BJ (cell line): Measurements from ENCODE around the gene ASB7. TPM values are rescaled to one million over a fixed set of nuclear protein-coding genes. Genes with fewer than 3 reads are reported as not detected.

Experiments used
- CTCF ChIA-PET: fragments of 350-600 bp; formaldehyde crosslinking; extraction: SDS; loops from one replicate; lab custom pipeline; 2021; ENCODE audit warnings: antibody characterized with exemption, inconsistent platforms; lab: Yijun Ruan, JAX
- POLR2A ChIA-PET: fragments of 300-600 bp; sonication (Branson Sonifier 250); formaldehyde crosslinking; extraction: SDS; loops from one replicate; lab custom pipeline; 2021; ENCODE audit warnings: antibody characterized with exemption; lab: Charles Lee
- DNase-seq: peaks from one replicate; pipeline ENCODE4 v3.0.0-alpha.2; 2011; ENCODE audit warnings: low read depth
- H3K27me3 ChIP-seq: 2 replicates; pipeline ENCODE4 v1.6.0; 2011; ENCODE audit warnings: low read length; ENCODE audit not compliant: control insufficient read depth, insufficient read depth
- H3K36me3 ChIP-seq: 2 replicates; pipeline ENCODE4 v1.5.1; 2011; ENCODE audit warnings: low read length; ENCODE audit not compliant: control insufficient read depth, insufficient read depth
- H3K4me3 ChIP-seq: 2 replicates; pipeline ENCODE4 v1.5.1; 2011; ENCODE audit warnings: low read depth, mild to moderate bottlenecking, control low read depth, low read length
- polyA plus RNA-seq: library from polyadenylated mRNA; depleted of rRNA; stranded (reverse); fragments of >200 nt; gene quantifications from 2 replicates; pipeline ENCODE4 v1.2.3, GENCODE V29; 2011
- TF ChIP-seq, protein P1 (sequence below): IDR thresholded peaks from 2 replicates; pipeline ENCODE4 v1.5.1; 2011; ENCODE audit warnings: low read depth, mild to moderate bottlenecking, control low read depth, inconsistent platforms, low read length, moderate library complexity; ENCODE audit not compliant: insufficient read depth

The ASB7 gene
- polyA plus RNA-seq, 1 experiment: 11.2 TPM

DNA sequence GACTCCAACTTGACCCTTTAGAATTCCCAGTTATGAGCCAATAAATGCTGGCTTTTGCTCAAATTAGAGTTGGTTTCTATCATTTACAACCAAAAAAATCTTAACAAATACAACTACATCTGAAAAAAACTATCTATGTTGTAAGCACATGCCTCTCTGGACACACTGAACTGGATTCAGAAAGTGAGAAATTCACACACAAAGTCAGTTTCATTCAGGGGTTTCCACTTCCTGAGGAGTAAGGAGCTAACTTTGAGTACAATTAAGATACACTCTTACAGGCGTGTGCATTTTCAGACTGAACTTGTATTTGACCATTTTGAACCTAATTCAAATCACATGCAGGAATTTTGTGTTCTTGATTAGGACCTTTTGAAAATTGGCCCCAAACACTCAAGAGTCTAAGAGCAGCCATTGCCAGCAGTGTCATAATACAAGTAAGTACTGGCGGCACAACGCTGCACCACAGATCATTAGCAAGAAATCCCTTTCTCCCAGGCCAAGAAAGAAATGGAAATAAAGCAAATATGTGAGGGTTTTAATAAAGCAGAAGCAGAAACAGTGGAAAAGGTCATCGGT lies 31.6 kb upstream of the ASB7 start:
- no peak overlapping the region for H3K4me3 ChIP-seq
- no peaks in the 10 kb centered on the region for H3K27me3 ChIP-seq
- POLR2A ChIA-PET: no interaction called here
- TF ChIP-seq, protein P1, sequence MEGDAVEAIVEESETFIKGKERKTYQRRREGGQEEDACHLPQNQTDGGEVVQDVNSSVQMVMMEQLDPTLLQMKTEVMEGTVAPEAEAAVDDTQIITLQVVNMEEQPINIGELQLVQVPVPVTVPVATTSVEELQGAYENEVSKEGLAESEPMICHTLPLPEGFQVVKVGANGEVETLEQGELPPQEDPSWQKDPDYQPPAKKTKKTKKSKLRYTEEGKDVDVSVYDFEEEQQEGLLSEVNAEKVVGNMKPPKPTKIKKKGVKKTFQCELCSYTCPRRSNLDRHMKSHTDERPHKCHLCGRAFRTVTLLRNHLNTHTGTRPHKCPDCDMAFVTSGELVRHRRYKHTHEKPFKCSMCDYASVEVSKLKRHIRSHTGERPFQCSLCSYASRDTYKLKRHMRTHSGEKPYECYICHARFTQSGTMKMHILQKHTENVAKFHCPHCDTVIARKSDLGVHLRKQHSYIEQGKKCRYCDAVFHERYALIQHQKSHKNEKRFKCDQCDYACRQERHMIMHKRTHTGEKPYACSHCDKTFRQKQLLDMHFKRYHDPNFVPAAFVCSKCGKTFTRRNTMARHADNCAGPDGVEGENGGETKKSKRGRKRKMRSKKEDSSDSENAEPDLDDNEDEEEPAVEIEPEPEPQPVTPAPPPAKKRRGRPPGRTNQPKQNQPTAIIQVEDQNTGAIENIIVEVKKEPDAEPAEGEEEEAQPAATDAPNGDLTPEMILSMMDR: no peak
- peaks cover 3% of the 10 kb centered on the region for H3K36me3 ChIP-seq
- no peak for DNase-seq
- CTCF ChIA-PET: interaction anchor here (0.6 to 3.3 kb wide), 3 partner anchors 23 to 642 kb away, joined by 3 to 13 read pairs (median 5); no protein-coding TSS in a partner anchor

DNA sequence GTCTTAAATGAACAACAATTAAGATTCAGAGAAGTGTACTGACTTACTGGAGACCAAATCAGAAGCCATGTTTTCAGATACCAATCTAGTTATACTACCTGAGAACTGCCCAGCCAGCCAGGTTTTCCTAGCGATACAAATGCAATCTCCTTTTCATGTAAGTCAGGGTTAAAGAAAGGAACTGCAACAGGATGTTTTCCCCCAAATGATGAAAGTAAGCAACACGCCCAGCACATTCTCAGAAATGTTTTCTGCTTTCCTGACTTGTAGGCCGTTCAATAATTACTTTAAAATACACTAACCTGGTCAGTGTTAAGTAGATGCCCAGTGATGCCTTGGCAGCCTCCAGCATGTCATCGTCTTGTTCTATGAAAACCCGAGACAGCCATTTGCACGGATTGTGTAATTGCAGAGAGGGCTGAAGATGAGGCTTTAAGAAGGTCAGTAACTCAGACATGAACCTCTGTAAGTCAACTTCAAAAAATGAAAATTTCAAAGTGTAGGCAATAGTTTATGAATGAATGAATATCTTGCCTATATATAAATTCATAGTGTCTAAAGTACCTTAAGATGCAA lies 30.7 kb upstream of the ASB7 start:
- ChIA-PET CTCF (interaction anchor here (0.6 to 3.3 kb wide), 11 partner anchors 8 to 1300 kb away, joined by 3 to 13 read pairs (median 5); partner anchors contain the start of genes ASB7 and LINS1), POLR2A (no interaction called here)
- Histone ChIP-seq H3K4me3 (no peak overlapping the region), H3K27me3 (no peaks in the 10 kb centered on the region), H3K36me3 (peaks cover 3% of the 10 kb centered on the region)
- no peak for DNase-seq
- TF ChIP-seq, protein P1: no peak

DNA sequence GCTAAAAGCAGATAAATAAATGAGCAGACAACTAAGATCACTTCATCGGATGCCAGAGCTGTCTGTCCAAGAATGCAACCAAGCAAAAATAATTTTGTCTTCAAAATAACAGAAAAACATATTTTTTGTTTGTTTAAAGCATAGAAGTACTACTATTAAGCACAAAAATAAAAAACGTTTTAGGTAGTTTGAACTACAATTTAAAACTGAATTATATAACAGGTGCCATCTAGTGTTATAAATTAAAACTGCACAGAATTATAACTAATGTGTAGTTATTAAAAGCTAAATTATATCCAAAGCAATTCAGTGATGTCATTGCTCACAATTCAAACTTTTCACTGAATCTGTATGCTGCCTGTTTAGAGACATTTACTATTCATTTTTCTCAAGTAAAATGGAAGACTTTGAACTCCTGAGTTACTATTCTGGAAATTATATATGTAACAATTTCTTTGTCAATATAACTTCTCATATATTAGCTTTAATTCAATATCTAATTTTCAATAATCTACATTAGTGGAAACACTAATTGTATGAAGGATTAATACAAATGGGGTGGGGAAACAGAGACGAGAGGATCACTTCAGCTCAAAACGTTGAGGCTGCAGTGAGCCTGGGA lies 29.9 kb upstream of the ASB7 start:
- DNase-seq: no peak
- H3K4me3 ChIP-seq: no peak overlapping the region
- POLR2A ChIA-PET: interaction anchor here (0.5 kb wide), 1 partner anchor 839 kb away, joined by 10 read pairs; the partner anchor contains the start of gene LYSMD4
- TF ChIP-seq, protein P1: no peak
- peaks cover 3% of the 10 kb centered on the region for H3K36me3 ChIP-seq
- CTCF ChIA-PET: interaction anchor here (1.0 to 3.3 kb wide), 10 partner anchors 9 to 1300 kb away, joined by 3 to 21 read pairs (median 6); partner anchors contain the start of genes ASB7 and LINS1
- no peaks in the 10 kb centered on the region for H3K27me3 ChIP-seq

DNA sequence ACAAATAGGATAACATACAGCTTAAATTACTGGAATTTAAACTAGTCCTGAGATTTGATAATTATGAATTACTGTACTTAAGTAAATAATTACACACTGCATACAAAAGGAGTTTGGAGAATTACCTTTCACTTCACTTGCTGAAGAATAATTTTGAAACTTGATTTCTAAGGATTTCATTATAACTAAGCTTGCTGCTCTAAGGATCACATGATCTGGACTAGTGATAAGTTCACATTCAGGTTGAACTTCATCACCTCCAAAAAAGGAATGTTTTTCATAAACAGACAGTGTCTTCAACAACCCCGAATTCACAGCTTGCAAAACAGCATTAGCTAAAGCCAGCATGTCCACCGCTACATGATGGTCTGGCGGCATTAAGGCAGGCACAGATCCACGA lies 28.9 kb upstream of the ASB7 start:
- TF ChIP-seq, protein P1: no peak
- Histone ChIP-seq H3K36me3 (no peaks in the 10 kb centered on the region; the same call in 1 of the 2 replicates), H3K4me3 (no peak overlapping the region), H3K27me3 (no peaks in the 10 kb centered on the region)
- ChIA-PET POLR2A (no interaction called here), CTCF (interaction anchor here (0.9 to 3.3 kb wide), 6 partner anchors 8 to 1301 kb away, joined by 3 to 21 read pairs (median 8); no protein-coding TSS in a partner anchor)
- no peak for DNase-seq

DNA sequence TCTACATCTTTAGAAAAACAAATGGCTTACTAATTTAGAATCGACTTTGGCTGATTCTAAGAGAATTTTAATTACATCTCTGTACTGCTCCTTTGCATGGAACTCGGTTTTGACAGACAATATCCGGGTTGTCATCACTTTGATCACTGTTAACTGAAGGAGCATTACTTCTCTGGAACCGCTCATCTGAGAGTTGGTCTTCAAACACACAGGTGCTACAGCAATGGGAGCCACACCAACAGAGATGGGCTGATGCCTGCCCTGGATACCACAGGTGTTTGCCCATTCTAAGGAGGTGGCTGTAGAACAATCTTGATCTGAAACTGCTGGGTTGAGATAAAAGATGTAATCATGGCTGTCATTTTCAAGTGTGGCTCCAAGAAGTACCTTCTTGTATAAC lies 22.0 kb upstream of the ASB7 start:
- TF ChIP-seq, protein P1: no peak
- Histone ChIP-seq H3K27me3 (no peaks in the 10 kb centered on the region), H3K36me3 (no peaks in the 10 kb centered on the region; the same call in 1 of the 2 replicates), H3K4me3 (no peak overlapping the region)
- ChIA-PET CTCF (no interaction called here), POLR2A (no interaction called here)
- no peak for DNase-seq
